ENCODE results near the gene ARL17A. TPM values are rescaled to one million over a fixed set of nuclear protein-coding genes. Genes with fewer than 3 reads are reported as not detected.
"Not testable (repeated sequence)": the region's sequence is repeated elsewhere in the genome, so short reads cannot be mapped to it uniquely, and the experiment has no call there.

ARL17A gene
- polyA plus RNA-seq, 10 donors = 10.3 to 27.3 (median 19.4) TPM

GRCh38 chr17:46560048-46560447 is 19.4 kb downstream of the ARL17A start:
- not testable (repeated sequence) for DNase-seq

DNA sequence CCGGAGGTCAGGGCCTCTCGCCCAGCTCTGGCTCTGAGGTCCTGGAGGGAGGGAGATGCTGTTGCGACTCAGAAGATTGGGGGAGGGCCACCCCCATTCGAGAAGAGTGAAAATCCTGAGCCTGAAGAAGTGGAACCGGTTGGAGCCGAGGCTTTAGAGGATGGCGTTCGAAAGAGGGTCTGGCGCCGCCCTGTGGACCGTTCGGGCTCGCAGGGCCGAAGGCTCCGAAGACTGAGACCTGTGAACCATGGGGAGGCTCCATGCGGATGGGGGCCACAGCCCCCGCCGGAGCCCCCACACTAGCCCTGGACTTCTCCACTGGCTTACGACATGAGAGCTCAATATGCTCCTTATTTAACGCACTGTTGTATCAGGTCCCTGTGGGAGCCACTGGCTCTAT is 20.3 kb downstream of the ARL17A start:
- not testable (repeated sequence) for DNase-seq

DNA sequence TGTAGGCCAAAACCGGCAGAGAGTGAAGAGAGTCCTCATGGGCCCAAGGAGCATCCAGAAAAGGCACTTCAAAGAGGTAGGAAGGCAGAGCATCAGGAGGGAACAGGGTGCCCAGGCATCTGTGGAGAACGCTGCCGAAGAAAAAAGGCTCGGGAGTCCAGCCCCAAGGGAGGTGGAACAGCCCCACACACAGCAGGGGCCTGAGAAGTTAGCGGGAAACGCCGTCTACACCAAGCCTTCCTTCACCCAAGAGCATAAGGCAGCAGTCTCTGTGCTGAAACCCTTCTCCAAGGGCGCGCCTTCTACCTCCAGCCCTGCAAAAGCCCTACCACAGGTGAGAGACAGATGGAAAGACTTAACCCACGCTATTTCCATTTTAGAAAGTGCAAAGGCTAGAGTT is 30.9 kb downstream of the ARL17A start:
- not testable (repeated sequence) for DNase-seq

DNA sequence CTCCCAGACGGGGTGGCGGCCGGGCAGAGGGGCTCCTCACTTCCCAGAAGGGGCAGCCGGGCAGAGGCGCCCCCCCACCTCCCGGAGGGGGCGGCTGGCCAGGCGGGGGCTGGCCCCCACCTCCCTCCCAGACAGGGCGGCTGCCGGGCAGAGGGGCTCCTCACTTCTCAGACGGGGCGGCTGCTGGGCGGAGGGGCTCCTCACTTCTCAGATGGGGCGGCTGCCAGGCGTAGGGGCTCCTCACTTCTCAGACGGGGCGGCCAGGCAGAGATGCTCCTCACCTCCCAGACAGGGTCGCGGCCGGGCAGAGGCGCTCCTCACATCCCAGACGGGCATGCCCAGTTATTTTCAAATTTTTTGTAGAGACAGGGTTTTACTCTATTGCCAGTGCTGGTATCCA is 44.8 kb downstream of the ARL17A start:
- not testable (repeated sequence) for DNase-seq

- DNase-seq = not testable (repeated sequence)
These were observed 67.3 kb downstream of the ARL17A start, which contains the start of gene LRRC37A2 for GRCh38 chr17:46512168-46512567. TSS of gene LRRC37A2 (plus strand) at chr17:46512468. CDS start at chr17:46512713, 245 bp downstream.

GRCh38 chr17:46505896-46506295 is 73.6 kb downstream of the ARL17A start:
- DNase-seq = not testable (repeated sequence)

- DNase-seq = not testable (repeated sequence)
These were observed 79.9 kb downstream of the ARL17A start for GRCh38 chr17:46499437-46500139.

DNA sequence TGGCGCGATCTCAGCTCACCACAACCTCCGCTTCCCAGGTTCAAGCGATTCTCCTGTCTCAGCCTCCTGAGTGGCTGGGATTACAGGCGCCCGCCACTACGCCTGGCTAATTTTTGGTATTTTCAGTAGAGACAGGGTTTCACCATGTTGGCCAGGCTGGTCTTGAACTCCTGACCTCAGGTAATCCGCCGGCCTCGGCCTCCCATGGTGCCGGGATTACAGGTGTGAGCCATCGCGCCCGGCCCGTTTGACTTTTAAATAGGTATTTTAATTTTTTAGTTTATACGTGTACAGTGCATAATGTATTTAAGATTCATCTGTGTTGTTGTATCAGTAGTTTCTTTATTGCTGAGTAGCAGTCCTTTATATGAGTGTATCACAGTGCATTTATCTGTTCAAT is 87.5 kb downstream of the ARL17A start:
- DNase-seq = not testable (repeated sequence)

DNA sequence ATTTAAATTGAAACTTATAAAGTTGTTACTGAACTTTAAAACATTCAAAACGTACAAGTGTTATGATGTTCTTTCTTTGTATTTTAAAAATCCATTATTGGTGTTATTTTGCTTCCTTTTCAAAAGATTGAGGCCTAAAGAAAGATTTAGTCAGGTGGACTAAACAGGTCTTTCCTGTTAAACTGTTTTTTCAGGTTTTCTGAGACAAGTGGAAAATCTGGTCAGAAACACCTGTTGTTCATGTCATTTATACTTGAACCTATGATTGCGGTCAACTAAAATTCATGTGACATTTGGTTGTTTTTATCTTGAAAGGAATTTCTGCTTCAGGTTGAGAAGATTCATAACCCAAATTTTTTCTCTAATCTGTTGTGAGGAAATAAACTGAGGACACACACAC is 98.2 kb downstream of the ARL17A start:
- DNase-seq = not testable (repeated sequence)

GRCh38 chr17:46478823-46479222 is 100.7 kb downstream of the ARL17A start:
- not testable (repeated sequence) for DNase-seq

DNA sequence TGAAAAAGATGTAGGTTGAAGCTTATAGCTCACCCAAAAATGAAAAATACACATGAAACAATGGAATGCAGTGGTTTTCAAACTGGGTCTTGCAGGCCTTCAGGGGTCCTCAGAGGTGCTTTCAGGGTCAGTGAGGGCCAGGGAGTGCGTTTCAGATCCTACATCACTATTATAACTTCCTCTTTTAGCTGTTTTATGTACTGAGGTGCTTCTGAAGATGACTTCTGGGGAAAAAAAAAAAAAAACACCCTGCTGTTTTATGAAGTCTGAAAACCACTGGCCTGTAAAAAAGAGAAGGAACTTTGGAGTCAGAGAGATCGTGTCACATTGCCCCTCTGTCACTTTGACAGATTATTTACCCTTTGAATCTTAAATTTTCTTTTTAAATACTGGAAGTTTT is 103.9 kb downstream of the ARL17A start:
- DNase-seq = not testable (repeated sequence)

DNA sequence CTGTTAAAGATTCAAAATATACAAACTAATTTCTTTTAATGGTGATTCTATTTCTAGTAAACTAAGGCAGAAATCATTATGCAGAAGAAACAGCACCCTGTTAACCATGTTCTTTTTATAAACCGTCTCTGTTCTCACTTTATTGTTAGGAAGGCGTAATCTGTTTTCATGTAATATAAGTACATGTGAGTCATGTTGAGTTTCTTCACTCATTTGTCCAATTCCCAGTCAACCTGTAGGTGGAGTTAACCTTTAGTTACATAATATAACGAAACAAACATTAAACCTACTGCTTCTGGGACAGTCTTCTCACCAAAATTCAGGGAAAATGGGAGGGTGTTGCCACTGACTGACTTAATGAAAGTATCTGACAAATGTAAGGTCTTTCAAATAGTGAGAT is 105.0 kb downstream of the ARL17A start:
- not testable (repeated sequence) for DNase-seq

DNA sequence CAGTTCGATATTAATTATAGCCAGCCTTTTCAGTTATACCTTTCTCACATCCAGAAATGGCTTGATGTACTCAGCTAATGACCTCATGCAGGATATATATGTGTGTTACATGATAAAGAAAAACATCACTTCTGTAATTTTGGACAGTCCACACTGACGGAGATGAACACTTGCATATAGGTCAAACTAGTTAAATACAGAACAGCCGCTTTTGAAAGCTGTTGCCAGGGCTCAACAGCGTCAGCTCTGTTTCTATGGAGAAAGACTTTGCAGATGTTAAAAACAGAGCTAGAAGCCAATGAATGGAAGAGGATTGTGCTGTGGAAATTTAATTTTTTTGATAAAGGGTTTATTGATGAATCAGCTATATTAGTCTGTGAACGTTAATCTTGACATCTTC is 111.9 kb downstream of the ARL17A start:
- not testable (repeated sequence) for DNase-seq

Other genes with a start within 250 kb of the ARL17A start
- gene ARL17B, start 217.9 kb downstream of the ARL17A start, polyA plus RNA-seq (ENCODE audit: insufficient read length in 10 of 10) = 10 to 100 TPM in 5 of 10 donors, 1 to 10 TPM in 5; 5.2 to 12.7 (median 9.9) TPM
- 10 to 100 TPM; 10.6 to 37.5 (median 17.0) TPM for gene LRRC37A2, start 67.2 kb downstream of the ARL17A start, polyA plus RNA-seq (ENCODE audit: insufficient read length in 10 of 10)
- gene NSF, start 11.0 kb upstream of the ARL17A start, polyA plus RNA-seq (ENCODE audit: insufficient read length in 10 of 10) = 10 to 100 TPM; 19.7 to 27.7 (median 21.1) TPM
- gene WNT3, start 239.0 kb upstream of the ARL17A start, polyA plus RNA-seq (ENCODE audit: insufficient read length in 10 of 10) = 10 to 100 TPM in 1 of 10 donors, 1 to 10 TPM in 9; 2.2 to 14.9 (median 2.6) TPM

Measured in muscle of back (tissue), 11 donors.